Eye (tissue), 1 donor: ENCODE results near the gene ARID1B.
A peak's percentile ranks its signal among the peaks of the same experiment; 100 is the strongest.

Experiments
- DNase-seq: peaks from one replicate; pipeline ENCODE4 v3.0.0-alpha.2; 2015

ARID1B gene

GRCh38 chr6:157116426-157116825 is 339.2 kb downstream of the ARID1B start:
- no peak for DNase-seq

- peak; percentile 57 for DNase-seq
Observed at GRCh38 chr6:157117431-157118095, 340.4 kb downstream of the ARID1B start.

- DNase-seq = no peak
Observed at GRCh38 chr6:157119502-157120027, 342.4 kb downstream of the ARID1B start.

- DNase-seq = no peak
Observed at GRCh38 chr6:157120534-157121232, 343.5 kb downstream of the ARID1B start.

- no peak for DNase-seq
Observed at GRCh38 chr6:157121897-157122296, 344.7 kb downstream of the ARID1B start.

GRCh38 chr6:157123234-157123633 is 346.1 kb downstream of the ARID1B start:
- DNase-seq = no peak

GRCh38 chr6:157124485-157125254 is 347.5 kb downstream of the ARID1B start:
- no peak for DNase-seq

- no peak for DNase-seq
Observed at GRCh38 chr6:157125531-157125930, 348.4 kb downstream of the ARID1B start.

- no peak for DNase-seq
Observed at GRCh38 chr6:157126183-157127098, 349.3 kb downstream of the ARID1B start.

GRCh38 chr6:157128235-157128775 is 351.1 kb downstream of the ARID1B start:
- no peak for DNase-seq

- no peak for DNase-seq
Observed at GRCh38 chr6:157131250-157131649, 354.1 kb downstream of the ARID1B start.

- DNase-seq = no peak
Observed at GRCh38 chr6:157133856-157134255, 356.7 kb downstream of the ARID1B start.

- DNase-seq = no peak
Observed at GRCh38 chr6:157134402-157135047, 357.3 kb downstream of the ARID1B start.

GRCh38 chr6:157135691-157136090 is 358.5 kb downstream of the ARID1B start:
- DNase-seq = no peak

- no peak for DNase-seq
Observed at GRCh38 chr6:157137501-157137900, 360.3 kb downstream of the ARID1B start.

- DNase-seq = no peak
Observed at GRCh38 chr6:157139054-157139708, 362.0 kb downstream of the ARID1B start.

- DNase-seq = peak; percentile 71
Observed at GRCh38 chr6:157143171-157143889, 366.2 kb downstream of the ARID1B start.

- DNase-seq = peak; percentile 55
Observed at GRCh38 chr6:157143890-157144798, 367.0 kb downstream of the ARID1B start.
